GM21526 (cell line): ENCODE results near the gene OXER1.

Source experiments
- ATAC-seq: cut with Tn5 transposase; IDR thresholded peaks from one replicate; pipeline ENCODE4 v1.9.1; 2021; ENCODE audit warnings: moderate library complexity; ENCODE audit not compliant: unreplicated experiment, low FRiP score

Gene OXER1

GRCh38 chr2:42713920-42714319, 50.0 kb downstream of the OXER1 start:
- no peak for ATAC-seq

DNA sequence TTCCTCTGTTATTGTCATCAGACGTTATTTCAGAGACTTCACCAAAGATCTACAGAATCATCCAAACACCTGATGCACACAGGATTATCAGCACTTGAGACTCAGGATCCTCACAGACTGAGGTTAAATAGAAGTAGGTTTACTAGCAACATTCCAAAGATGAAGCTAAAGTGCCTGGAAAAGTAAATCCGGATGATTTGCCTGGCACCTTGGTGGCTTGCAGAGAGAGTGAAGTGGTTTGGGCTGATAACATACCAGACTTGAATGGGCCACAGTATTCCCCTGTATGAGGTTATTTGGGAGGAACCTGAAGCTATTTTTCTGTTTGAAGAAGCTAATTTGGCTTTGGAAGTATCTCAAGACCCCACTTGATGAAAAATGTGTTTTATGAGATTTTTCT, 51.0 kb downstream of the OXER1 start:
- ATAC-seq = no peak
